ENCODE data around the gene KRTAP10-3.
"Not testable (repeated sequence)": the region's sequence is repeated elsewhere in the genome, so short reads cannot be mapped to it uniquely, and the experiment has no call there.

DNA sequence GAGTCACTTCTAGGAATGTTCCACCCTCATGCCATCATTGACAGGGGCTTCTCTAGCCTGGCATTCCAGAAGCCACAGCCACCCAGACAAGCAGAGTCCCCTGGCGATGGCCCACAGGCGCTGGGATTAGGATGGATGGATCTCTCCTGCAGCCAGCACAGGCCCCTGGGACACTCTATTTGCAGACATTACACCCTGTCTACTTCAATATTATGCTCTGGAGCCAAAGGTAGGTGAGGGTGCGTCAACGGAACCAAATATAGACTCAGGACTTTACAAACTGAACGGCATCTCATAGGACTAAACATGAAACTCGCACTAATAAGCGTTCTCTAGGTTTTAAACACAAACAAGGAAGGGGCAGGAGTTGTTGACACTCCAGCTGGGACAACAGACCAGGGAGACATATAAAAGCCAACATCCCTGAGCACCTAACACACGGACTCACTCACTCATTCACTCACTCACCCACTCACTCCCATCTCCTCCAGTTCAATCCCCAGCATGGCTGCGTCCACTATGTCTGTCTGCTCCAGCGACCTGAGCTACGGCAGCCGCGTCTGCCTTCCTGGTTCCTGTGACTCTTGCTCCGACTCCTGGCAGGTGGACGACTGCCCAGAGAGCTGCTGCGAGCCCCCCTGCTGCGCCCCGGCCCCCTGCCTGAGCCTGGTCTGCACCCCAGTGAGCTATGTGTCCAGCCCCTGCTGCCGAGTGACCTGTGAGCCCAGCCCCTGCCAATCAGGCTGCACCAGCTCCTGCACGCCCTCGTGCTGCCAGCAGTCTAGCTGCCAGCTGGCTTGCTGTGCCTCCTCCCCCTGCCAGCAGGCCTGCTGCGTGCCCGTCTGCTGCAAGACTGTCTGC is 41.8 kb upstream of the KRTAP10-3 start, which contains the start of gene KRTAP10-7:
- TF ChIP-seq SREBF1 (IDR thresholded peaks at IDR 0.05; ENCODE audit: borderline replicate concordance, low read depth, low read length); IFI16 (CRISPR knock-in tag; IDR thresholded peaks at IDR 0.05); CEBPB (tag; IDR thresholded peaks at IDR 0.05); MEIS2 (IDR thresholded peaks at IDR 0.05; ENCODE audit: partially characterized antibody); ZNF274 (IDR thresholded peaks at IDR 0.05; ENCODE audit: borderline replicate concordance, low read depth, low read length); GABPA (tag; conservative IDR thresholded peaks at IDR 0.05; ENCODE audit: low read depth); SUPT5H (IDR thresholded peaks at IDR 0.05); EZH2 (IDR thresholded peaks at IDR 0.05; ENCODE audit: borderline replicate concordance, low read depth, low read length): not testable (repeated sequence)
- TF ChIP-seq, protein P1, sequence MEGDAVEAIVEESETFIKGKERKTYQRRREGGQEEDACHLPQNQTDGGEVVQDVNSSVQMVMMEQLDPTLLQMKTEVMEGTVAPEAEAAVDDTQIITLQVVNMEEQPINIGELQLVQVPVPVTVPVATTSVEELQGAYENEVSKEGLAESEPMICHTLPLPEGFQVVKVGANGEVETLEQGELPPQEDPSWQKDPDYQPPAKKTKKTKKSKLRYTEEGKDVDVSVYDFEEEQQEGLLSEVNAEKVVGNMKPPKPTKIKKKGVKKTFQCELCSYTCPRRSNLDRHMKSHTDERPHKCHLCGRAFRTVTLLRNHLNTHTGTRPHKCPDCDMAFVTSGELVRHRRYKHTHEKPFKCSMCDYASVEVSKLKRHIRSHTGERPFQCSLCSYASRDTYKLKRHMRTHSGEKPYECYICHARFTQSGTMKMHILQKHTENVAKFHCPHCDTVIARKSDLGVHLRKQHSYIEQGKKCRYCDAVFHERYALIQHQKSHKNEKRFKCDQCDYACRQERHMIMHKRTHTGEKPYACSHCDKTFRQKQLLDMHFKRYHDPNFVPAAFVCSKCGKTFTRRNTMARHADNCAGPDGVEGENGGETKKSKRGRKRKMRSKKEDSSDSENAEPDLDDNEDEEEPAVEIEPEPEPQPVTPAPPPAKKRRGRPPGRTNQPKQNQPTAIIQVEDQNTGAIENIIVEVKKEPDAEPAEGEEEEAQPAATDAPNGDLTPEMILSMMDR (IDR thresholded peaks at IDR 0.05 in 2 of 3, conservative IDR thresholded peaks at IDR 0.05 in 1 of 3; ENCODE audit: insufficient read depth in 2 of 3, low read depth in 1 of 3, low read length in 3 of 3), result not testable (repeated sequence)
- TF ChIP-seq, protein P2, sequence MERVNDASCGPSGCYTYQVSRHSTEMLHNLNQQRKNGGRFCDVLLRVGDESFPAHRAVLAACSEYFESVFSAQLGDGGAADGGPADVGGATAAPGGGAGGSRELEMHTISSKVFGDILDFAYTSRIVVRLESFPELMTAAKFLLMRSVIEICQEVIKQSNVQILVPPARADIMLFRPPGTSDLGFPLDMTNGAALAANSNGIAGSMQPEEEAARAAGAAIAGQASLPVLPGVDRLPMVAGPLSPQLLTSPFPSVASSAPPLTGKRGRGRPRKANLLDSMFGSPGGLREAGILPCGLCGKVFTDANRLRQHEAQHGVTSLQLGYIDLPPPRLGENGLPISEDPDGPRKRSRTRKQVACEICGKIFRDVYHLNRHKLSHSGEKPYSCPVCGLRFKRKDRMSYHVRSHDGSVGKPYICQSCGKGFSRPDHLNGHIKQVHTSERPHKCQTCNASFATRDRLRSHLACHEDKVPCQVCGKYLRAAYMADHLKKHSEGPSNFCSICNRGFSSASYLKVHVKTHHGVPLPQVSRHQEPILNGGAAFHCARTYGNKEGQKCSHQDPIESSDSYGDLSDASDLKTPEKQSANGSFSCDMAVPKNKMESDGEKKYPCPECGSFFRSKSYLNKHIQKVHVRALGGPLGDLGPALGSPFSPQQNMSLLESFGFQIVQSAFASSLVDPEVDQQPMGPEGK (CRISPR knock-in tag; IDR thresholded peaks at IDR 0.05; ENCODE audit: borderline replicate concordance), result not testable (repeated sequence)
- TF ChIP-seq, protein P3, sequence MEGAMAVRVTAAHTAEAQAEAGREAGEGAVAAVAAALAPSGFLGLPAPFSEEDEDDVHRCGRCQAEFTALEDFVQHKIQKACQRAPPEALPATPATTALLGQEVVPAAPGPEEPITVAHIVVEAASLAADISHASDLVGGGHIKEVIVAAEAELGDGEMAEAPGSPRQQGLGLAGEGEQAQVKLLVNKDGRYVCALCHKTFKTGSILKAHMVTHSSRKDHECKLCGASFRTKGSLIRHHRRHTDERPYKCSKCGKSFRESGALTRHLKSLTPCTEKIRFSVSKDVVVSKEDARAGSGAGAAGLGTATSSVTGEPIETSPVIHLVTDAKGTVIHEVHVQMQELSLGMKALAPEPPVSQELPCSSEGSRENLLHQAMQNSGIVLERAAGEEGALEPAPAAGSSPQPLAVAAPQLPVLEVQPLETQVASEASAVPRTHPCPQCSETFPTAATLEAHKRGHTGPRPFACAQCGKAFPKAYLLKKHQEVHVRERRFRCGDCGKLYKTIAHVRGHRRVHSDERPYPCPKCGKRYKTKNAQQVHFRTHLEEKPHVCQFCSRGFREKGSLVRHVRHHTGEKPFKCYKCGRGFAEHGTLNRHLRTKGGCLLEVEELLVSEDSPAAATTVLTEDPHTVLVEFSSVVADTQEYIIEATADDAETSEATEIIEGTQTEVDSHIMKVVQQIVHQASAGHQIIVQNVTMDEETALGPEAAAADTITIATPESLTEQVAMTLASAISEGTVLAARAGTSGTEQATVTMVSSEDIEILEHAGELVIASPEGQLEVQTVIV (CRISPR knock-in tag; IDR thresholded peaks at IDR 0.05; ENCODE audit: borderline replicate concordance), result not testable (repeated sequence)
